ENCODE results near the gene TMEM92.

DNA sequence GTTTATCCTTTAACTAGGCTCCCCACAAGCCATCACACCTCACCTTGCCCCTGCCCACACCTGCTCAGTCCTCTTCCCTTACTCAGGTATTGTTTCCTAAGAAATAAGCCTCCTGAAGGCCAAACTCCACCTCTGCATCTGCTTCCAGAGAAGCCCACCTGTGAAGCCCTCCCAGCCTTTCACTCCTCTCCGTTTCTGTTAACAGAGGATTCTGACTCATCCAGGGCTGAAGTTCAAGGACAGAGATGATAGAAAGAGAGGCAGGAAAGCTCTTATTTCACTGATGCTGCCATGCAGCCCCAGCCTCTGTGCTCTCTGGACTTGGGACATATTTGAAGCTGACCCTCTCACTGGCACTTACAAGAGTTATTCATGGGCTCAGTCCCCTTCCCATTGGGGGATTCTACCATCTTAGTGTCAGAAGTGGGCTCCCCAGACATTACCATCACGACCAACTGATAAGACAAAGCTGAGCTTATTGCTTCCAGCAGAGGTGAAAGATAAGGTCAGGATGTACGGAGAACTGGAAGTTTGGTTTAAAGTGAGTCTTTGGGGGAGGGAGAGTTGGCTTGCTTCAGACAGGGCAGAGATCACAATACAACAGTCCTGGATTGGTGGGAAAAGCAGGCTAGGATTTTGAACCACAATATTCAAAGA is 36.3 kb downstream of the TMEM92 start:
- no peak for TF ChIP-seq ZNF333 (CRISPR knock-in tag; IDR thresholded peaks at IDR 0.05; ENCODE audit: borderline replicate concordance)
- no peak for TF ChIP-seq KLF16 (CRISPR knock-in tag; IDR thresholded peaks at IDR 0.05)
- no peak for TF ChIP-seq NFKBIZ (CRISPR knock-in tag; IDR thresholded peaks at IDR 0.05)
- TF ChIP-seq, protein P1, sequence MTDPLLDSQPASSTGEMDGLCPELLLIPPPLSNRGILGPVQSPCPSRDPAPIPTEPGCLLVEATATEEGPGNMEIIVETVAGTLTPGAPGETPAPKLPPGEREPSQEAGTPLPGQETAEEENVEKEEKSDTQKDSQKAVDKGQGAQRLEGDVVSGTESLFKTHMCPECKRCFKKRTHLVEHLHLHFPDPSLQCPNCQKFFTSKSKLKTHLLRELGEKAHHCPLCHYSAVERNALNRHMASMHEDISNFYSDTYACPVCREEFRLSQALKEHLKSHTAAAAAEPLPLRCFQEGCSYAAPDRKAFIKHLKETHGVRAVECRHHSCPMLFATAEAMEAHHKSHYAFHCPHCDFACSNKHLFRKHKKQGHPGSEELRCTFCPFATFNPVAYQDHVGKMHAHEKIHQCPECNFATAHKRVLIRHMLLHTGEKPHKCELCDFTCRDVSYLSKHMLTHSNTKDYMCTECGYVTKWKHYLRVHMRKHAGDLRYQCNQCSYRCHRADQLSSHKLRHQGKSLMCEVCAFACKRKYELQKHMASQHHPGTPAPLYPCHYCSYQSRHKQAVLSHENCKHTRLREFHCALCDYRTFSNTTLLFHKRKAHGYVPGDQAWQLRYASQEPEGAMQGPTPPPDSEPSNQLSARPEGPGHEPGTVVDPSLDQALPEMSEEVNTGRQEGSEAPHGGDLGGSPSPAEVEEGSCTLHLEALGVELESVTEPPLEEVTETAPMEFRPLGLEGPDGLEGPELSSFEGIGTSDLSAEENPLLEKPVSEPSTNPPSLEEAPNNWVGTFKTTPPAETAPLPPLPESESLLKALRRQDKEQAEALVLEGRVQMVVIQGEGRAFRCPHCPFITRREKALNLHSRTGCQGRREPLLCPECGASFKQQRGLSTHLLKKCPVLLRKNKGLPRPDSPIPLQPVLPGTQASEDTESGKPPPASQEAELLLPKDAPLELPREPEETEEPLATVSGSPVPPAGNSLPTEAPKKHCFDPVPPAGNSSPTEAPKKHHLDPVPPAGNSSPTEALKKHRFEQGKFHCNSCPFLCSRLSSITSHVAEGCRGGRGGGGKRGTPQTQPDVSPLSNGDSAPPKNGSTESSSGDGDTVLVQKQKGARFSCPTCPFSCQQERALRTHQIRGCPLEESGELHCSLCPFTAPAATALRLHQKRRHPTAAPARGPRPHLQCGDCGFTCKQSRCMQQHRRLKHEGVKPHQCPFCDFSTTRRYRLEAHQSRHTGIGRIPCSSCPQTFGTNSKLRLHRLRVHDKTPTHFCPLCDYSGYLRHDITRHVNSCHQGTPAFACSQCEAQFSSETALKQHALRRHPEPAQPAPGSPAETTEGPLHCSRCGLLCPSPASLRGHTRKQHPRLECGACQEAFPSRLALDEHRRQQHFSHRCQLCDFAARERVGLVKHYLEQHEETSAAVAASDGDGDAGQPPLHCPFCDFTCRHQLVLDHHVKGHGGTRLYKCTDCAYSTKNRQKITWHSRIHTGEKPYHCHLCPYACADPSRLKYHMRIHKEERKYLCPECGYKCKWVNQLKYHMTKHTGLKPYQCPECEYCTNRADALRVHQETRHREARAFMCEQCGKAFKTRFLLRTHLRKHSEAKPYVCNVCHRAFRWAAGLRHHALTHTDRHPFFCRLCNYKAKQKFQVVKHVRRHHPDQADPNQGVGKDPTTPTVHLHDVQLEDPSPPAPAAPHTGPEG (CRISPR knock-in tag; IDR thresholded peaks at IDR 0.05) = no peak
- TF ChIP-seq TRIM24 (CRISPR knock-in tag; IDR thresholded peaks at IDR 0.05) = no peak
- TF ChIP-seq, protein P2, sequence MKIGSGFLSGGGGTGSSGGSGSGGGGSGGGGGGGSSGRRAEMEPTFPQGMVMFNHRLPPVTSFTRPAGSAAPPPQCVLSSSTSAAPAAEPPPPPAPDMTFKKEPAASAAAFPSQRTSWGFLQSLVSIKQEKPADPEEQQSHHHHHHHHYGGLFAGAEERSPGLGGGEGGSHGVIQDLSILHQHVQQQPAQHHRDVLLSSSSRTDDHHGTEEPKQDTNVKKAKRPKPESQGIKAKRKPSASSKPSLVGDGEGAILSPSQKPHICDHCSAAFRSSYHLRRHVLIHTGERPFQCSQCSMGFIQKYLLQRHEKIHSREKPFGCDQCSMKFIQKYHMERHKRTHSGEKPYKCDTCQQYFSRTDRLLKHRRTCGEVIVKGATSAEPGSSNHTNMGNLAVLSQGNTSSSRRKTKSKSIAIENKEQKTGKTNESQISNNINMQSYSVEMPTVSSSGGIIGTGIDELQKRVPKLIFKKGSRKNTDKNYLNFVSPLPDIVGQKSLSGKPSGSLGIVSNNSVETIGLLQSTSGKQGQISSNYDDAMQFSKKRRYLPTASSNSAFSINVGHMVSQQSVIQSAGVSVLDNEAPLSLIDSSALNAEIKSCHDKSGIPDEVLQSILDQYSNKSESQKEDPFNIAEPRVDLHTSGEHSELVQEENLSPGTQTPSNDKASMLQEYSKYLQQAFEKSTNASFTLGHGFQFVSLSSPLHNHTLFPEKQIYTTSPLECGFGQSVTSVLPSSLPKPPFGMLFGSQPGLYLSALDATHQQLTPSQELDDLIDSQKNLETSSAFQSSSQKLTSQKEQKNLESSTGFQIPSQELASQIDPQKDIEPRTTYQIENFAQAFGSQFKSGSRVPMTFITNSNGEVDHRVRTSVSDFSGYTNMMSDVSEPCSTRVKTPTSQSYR (CRISPR knock-in tag; IDR thresholded peaks at IDR 0.05; ENCODE audit: borderline replicate concordance) = no peak
- TF ChIP-seq, protein P3, sequence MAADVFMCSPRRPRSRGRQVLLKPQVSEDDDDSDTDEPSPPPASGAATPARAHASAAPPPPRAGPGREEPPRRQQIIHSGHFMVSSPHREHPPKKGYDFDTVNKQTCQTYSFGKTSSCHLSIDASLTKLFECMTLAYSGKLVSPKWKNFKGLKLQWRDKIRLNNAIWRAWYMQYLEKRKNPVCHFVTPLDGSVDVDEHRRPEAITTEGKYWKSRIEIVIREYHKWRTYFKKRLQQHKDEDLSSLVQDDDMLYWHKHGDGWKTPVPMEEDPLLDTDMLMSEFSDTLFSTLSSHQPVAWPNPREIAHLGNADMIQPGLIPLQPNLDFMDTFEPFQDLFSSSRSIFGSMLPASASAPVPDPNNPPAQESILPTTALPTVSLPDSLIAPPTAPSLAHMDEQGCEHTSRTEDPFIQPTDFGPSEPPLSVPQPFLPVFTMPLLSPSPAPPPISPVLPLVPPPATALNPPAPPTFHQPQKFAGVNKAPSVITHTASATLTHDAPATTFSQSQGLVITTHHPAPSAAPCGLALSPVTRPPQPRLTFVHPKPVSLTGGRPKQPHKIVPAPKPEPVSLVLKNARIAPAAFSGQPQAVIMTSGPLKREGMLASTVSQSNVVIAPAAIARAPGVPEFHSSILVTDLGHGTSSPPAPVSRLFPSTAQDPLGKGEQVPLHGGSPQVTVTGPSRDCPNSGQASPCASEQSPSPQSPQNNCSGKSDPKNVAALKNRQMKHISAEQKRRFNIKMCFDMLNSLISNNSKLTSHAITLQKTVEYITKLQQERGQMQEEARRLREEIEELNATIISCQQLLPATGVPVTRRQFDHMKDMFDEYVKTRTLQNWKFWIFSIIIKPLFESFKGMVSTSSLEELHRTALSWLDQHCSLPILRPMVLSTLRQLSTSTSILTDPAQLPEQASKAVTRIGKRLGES (CRISPR knock-in tag; IDR thresholded peaks at IDR 0.05; ENCODE audit: borderline replicate concordance) = no peak
